CD4-positive, alpha-beta T cell treated with Interleukin-1 beta for 1 hour (primary cell): Measurements from ENCODE around the gene PNPLA7.

ENCODE experiments used
- DNase-seq, 2 donors: peaks; one replicate each; pipeline ENCODE4 v3.0.0-alpha.2; 2020 to 2022

PNPLA7 gene

GRCh38 chr9:137432687-137433348 lies 117.4 kb downstream of the PNPLA7 start:
- no peak for DNase-seq

- no peak for DNase-seq
Observed at GRCh38 chr9:137431416-137431931, 118.7 kb downstream of the PNPLA7 start.

GRCh38 chr9:137430723-137431415 lies 119.3 kb downstream of the PNPLA7 start:
- DNase-seq: no peak

GRCh38 chr9:137429974-137430722 lies 120.1 kb downstream of the PNPLA7 start:
- DNase-seq: no peak

GRCh38 chr9:137429546-137429890 lies 120.7 kb downstream of the PNPLA7 start:
- no peak for DNase-seq

GRCh38 chr9:137428841-137429545 lies 121.2 kb downstream of the PNPLA7 start:
- DNase-seq: no peak

GRCh38 chr9:137428311-137428630 lies 121.9 kb downstream of the PNPLA7 start:
- no peak for DNase-seq

- DNase-seq: no peak
Observed at GRCh38 chr9:137427454-137428310, 122.5 kb downstream of the PNPLA7 start.

- no peak for DNase-seq
Observed at GRCh38 chr9:137426018-137426681, 124.1 kb downstream of the PNPLA7 start.

GRCh38 chr9:137423514-137424291 lies 126.5 kb downstream of the PNPLA7 start:
- DNase-seq: peak in 1 of 2 donors; percentile 49

GRCh38 chr9:137422604-137423513 lies 127.3 kb downstream of the PNPLA7 start, which contains the start of the genes EXD3 and NOXA1:
Gene EXD3, minus strand, starts transcription at chr9:137423162. Its CDS starts 27,805 bp downstream, at chr9:137395357.
Gene NOXA1, plus strand, starts transcription at chr9:137423393. Its CDS starts 137 bp downstream, at chr9:137423530.
- peak; percentile 93 to 95 for DNase-seq

- no peak for DNase-seq
Observed at GRCh38 chr9:137421838-137422603, 128.2 kb downstream of the PNPLA7 start.

GRCh38 chr9:137417161-137418021 lies 132.8 kb downstream of the PNPLA7 start:
- no peak for DNase-seq

GRCh38 chr9:137416563-137417151 lies 133.5 kb downstream of the PNPLA7 start:
- DNase-seq: no peak

- DNase-seq: no peak
Observed at GRCh38 chr9:137416006-137416562, 134.1 kb downstream of the PNPLA7 start.

GRCh38 chr9:137415451-137415850 lies 134.8 kb downstream of the PNPLA7 start:
- DNase-seq: no peak

- no peak for DNase-seq
Observed at GRCh38 chr9:137412431-137412830, 137.8 kb downstream of the PNPLA7 start.
